H1 (cell line): ENCODE results near the gene ACOD1. TPM values are rescaled to one million over a fixed set of nuclear protein-coding genes. Genes with fewer than 3 reads are reported as not detected.

Experiments used
- CTCF ChIA-PET: fragments of 300-600 bp; sonication (Branson Sonifier 250); formaldehyde crosslinking; loops from one replicate; lab custom pipeline; 2021; ENCODE audit not compliant: partially characterized antibody; lab: Charles Lee
- POLR2A ChIA-PET: fragments of 300-600 bp; sonication (Branson Sonifier 250); formaldehyde crosslinking; loops from one replicate; lab custom pipeline; 2021; ENCODE audit warnings: inconsistent platforms; ENCODE audit not compliant: partially characterized antibody; lab: Charles Lee
- DNase-seq, 2 experiments: peaks; one replicate each; pipeline versions ENCODE4 v3.0.0 to v3.0.0-alpha.2; 2010 to 2022; ENCODE audit warnings: low spot score in 2 of 2, low read depth in 1 of 2, mixed read lengths in 1 of 2
- FAIRE-seq: peaks from 2 replicates; lab custom pipeline; 2011; peaks lifted over from hg19 to GRCh38; lab: Jason Lieb, UNC
- H2AFZ ChIP-seq: 2 replicates; pipeline ENCODE4 v1.8.1; 2012; ENCODE audit warnings: low read length, inconsistent platforms
- H2AK5ac ChIP-seq: 2 replicates; pipeline ENCODE4 v1.6.1; 2013; ENCODE audit warnings: low read depth, low read length
- H2BK120ac ChIP-seq: replicated peaks from 2 replicates; pipeline ENCODE3; 2013; ENCODE audit warnings: low read depth, low read length, inconsistent platforms
- H2BK12ac ChIP-seq: 2 replicates; pipeline ENCODE4 v1.6.1; 2013; ENCODE audit warnings: low read depth, low read length
- H2BK15ac ChIP-seq: 2 replicates; pipeline ENCODE4 v1.6.1; 2013; ENCODE audit warnings: low read length
- H2BK20ac ChIP-seq: 2 replicates; pipeline ENCODE4 v1.6.1; 2013; ENCODE audit warnings: low read length
- H2BK5ac ChIP-seq: 2 replicates; pipeline ENCODE4 v1.6.1; 2013; ENCODE audit warnings: low read depth, low read length
- H3K14ac ChIP-seq: 2 replicates; pipeline ENCODE4 v1.6.1; 2013; ENCODE audit warnings: inconsistent platforms; ENCODE audit not compliant: insufficient read length
- H3K18ac ChIP-seq: 2 replicates; pipeline ENCODE4 v1.6.1; 2013; ENCODE audit warnings: low read length; ENCODE audit errors: extremely low read depth
- H3K23ac ChIP-seq: 2 replicates; pipeline ENCODE4 v1.6.1; 2013; ENCODE audit warnings: inconsistent platforms; ENCODE audit not compliant: insufficient read length
- H3K23me2 ChIP-seq: 2 replicates; pipeline ENCODE4 v1.6.1; 2013; ENCODE audit warnings: low read depth, low read length
- H3K27ac ChIP-seq: 2 replicates; pipeline ENCODE4 v1.6.1; 2011; ENCODE audit warnings: low read depth, low read length, inconsistent platforms
- H3K27me3 ChIP-seq, 4 experiments: replicated peaks in 1 of 4; 1 replicate in 1 of 4; 2 replicates in 3 of 4; pipeline versions ENCODE4 v1.6.1 to v1.8.1; 2011 to 2013; ENCODE audit warnings: low read length in 3 of 4, mild to moderate bottlenecking in 3 of 4, inconsistent platforms in 2 of 4, mixed read lengths in 2 of 4, moderate library complexity in 1 of 4; ENCODE audit not compliant: control insufficient read depth in 3 of 4, insufficient read depth in 3 of 4; ENCODE audit errors: extremely low read depth in 1 of 4
- H3K36me3 ChIP-seq, 4 experiments: 2 replicates each; pipeline versions ENCODE4 v1.6.1 to v1.8.1; 2011 to 2013; ENCODE audit warnings: mild to moderate bottlenecking in 4 of 4, low read length in 3 of 4, moderate library complexity in 2 of 4, control low read depth in 1 of 4, inconsistent platforms in 1 of 4; ENCODE audit not compliant: insufficient read depth in 4 of 4, control insufficient read depth in 2 of 4
- H3K4ac ChIP-seq: replicated peaks from 2 replicates; pipeline ENCODE3; 2013; ENCODE audit warnings: low read length, low read depth, mixed read lengths, inconsistent platforms; ENCODE audit not compliant: insufficient read length
- H3K4me1 ChIP-seq, 4 experiments: replicated peaks in 1 of 4; 1 replicate in 1 of 4; 2 replicates in 3 of 4; pipeline versions ENCODE4 v1.6.1 to v1.8.1; 2011 to 2013; ENCODE audit warnings: low read length in 3 of 4, inconsistent platforms in 2 of 4, mixed read lengths in 1 of 4; ENCODE audit not compliant: insufficient read depth in 4 of 4, control insufficient read depth in 3 of 4
- H3K4me2 ChIP-seq, 2 experiments: 2 replicates each; pipeline versions ENCODE4 v1.6.1 to v1.8.1; 2011 to 2013; ENCODE audit warnings: low read depth in 2 of 2, low read length in 2 of 2, control low read depth in 1 of 2, inconsistent platforms in 1 of 2, mild to moderate bottlenecking in 1 of 2; ENCODE audit not compliant: insufficient read depth in 1 of 2
- H3K4me3 ChIP-seq, 4 experiments: fragments of 200-600, 300-600 bp in 1 of 4; sonication (generic), shearing (Covaris generic), sonication (Bioruptor Twin) in 1 of 4; 2 replicates each; pipeline versions ENCODE4 v1.5.1 to v1.8.1; 2011 to 2016; ENCODE audit warnings: low read length in 4 of 4, low read depth in 3 of 4, control low read depth in 2 of 4, inconsistent platforms in 2 of 4, mild to moderate bottlenecking in 2 of 4, mixed read lengths in 1 of 4, moderate library complexity in 1 of 4; ENCODE audit not compliant: insufficient read depth in 2 of 4; ENCODE audit errors: extremely low read depth in 1 of 4
- H3K56ac ChIP-seq: replicated peaks from 2 replicates; pipeline ENCODE3; 2013; ENCODE audit warnings: low read depth, mild to moderate bottlenecking, mixed read lengths, low read length, inconsistent platforms; ENCODE audit not compliant: insufficient read length
- H3K79me1 ChIP-seq: 2 replicates; pipeline ENCODE4 v1.6.1; 2013; ENCODE audit warnings: low read depth, low read length, control low read depth
- H3K79me2 ChIP-seq, 2 experiments: 2 replicates each; pipeline versions ENCODE4 v1.6.1 to v1.8.1; 2012 to 2013; ENCODE audit warnings: low read length in 2 of 2, mild to moderate bottlenecking in 2 of 2, inconsistent platforms in 1 of 2; ENCODE audit not compliant: insufficient read depth in 2 of 2, control insufficient read depth in 1 of 2
- H3K9ac ChIP-seq, 4 experiments: replicated peaks in 1 of 4; 1 replicate in 1 of 4; 2 replicates in 3 of 4; pipeline versions ENCODE4 v1.6.1 to v1.8.1; 2011 to 2013; ENCODE audit warnings: low read depth in 3 of 4, low read length in 3 of 4, control low read depth in 2 of 4, mild to moderate bottlenecking in 2 of 4, moderate library complexity in 2 of 4, inconsistent platforms in 1 of 4; ENCODE audit errors: extremely low read depth in 1 of 4
- H3K9me3 ChIP-seq, 2 experiments: 2 replicates each; pipeline versions ENCODE4 v1.6.1 to v1.8.1; 2012 to 2013; ENCODE audit warnings: mild to moderate bottlenecking in 2 of 2, moderate library complexity in 2 of 2, control low read depth in 1 of 2, inconsistent platforms in 1 of 2, low read depth in 1 of 2, low read length in 1 of 2, mixed read lengths in 1 of 2; ENCODE audit not compliant: insufficient read depth in 2 of 2
- H4K20me1 ChIP-seq, 2 experiments: replicated peaks in 1 of 2; 2 replicates each; pipeline versions ENCODE3 to v1.8.1; 2011 to 2013; ENCODE audit warnings: inconsistent platforms in 2 of 2, low read length in 2 of 2, mild to moderate bottlenecking in 1 of 2; ENCODE audit not compliant: insufficient read depth in 2 of 2, control insufficient read depth in 1 of 2
- H4K5ac ChIP-seq: 2 replicates; pipeline ENCODE4 v1.6.1; 2013; ENCODE audit warnings: low read length, low read depth, mixed read lengths, inconsistent platforms; ENCODE audit not compliant: insufficient read length
- H4K8ac ChIP-seq: 2 replicates; pipeline ENCODE4 v1.8.0; 2013; ENCODE audit warnings: mild to moderate bottlenecking, moderate library complexity, low read length, inconsistent platforms; ENCODE audit not compliant: insufficient read depth; ENCODE audit errors: extremely low read depth
- H4K91ac ChIP-seq: replicated peaks from 2 replicates; pipeline ENCODE3; 2013; ENCODE audit warnings: low read length, mixed read lengths, inconsistent platforms; ENCODE audit not compliant: insufficient read length
- CHD1 ChIP-seq: IDR thresholded peaks from 2 replicates; pipeline ENCODE4 v1.6.1; 2012; ENCODE audit warnings: low read depth, low read length, improper control_type of control experiment
- E2F6 ChIP-seq: IDR thresholded peaks from 2 replicates; pipeline ENCODE4 v1.6.1; 2012; ENCODE audit warnings: inconsistent platforms
- EGR1 ChIP-seq: IDR thresholded peaks from 2 replicates; pipeline ENCODE4 v1.6.1; 2011; ENCODE audit warnings: low read depth, low read length, borderline replicate concordance
- HDAC2 ChIP-seq, 2 experiments: fragments of 300-600 bp in 1 of 2; sonication (generic) in 1 of 2; IDR thresholded peaks; 2 replicates each; pipeline ENCODE4 v1.6.1; 2011 to 2012; ENCODE audit warnings: low read depth in 2 of 2, low read length in 2 of 2, mild to moderate bottlenecking in 2 of 2, moderate library complexity in 2 of 2, borderline replicate concordance in 1 of 2, inconsistent platforms in 1 of 2
- HDAC6 ChIP-seq: IDR thresholded peaks from one replicate; pipeline ENCODE4 v1.7.1; 2012; ENCODE audit warnings: low read depth, mild to moderate bottlenecking, inconsistent platforms, low read length, moderate library complexity
- KDM5A ChIP-seq: fragments of 200-600 bp; IDR thresholded peaks from 2 replicates; pipeline ENCODE4 v1.7.1; 2012; ENCODE audit warnings: mild to moderate bottlenecking, low read length, inconsistent platforms, mixed read lengths
- NRF1 ChIP-seq: IDR thresholded peaks from 2 replicates; pipeline ENCODE4 v1.6.1; 2011; ENCODE audit warnings: mild to moderate bottlenecking, low read depth, low read length, improper control_type of control experiment
- POU5F1 ChIP-seq: IDR thresholded peaks from 2 replicates; pipeline ENCODE4 v1.6.1; 2011; ENCODE audit warnings: low read depth, mild to moderate bottlenecking, low read length, moderate library complexity
- RFX5 ChIP-seq: IDR thresholded peaks from 2 replicates; pipeline ENCODE4 v1.6.1; 2011; ENCODE audit warnings: low read depth, low read length, improper control_type of control experiment, borderline replicate concordance
- TAF7 ChIP-seq: optimal IDR thresholded peaks from 2 replicates; pipeline ENCODE3; 2011; ENCODE audit warnings: low read depth, mild to moderate bottlenecking, inconsistent platforms, low read length, moderate library complexity, borderline replicate concordance
- ZNF274 ChIP-seq: IDR thresholded peaks from 2 replicates; pipeline ENCODE4 v1.7.0; 2012; ENCODE audit warnings: low read length, borderline replicate concordance; ENCODE audit errors: extremely low read depth
- WGBS, 2 experiments: shearing (Covaris generic) in 1 of 2; methylation state at CpG; one replicate each; pipeline versions ENCODE4 v1.1.6 to v1.1.7; 2013 to 2015; ENCODE audit warnings: low lambda C conversion rate in 2 of 2, mixed read lengths in 2 of 2, inconsistent platforms in 1 of 2, low coverage in 1 of 2, missing lambda C conversion rate in 1 of 2; ENCODE audit not compliant: insufficient replicate concordance in 2 of 2, insufficient coverage in 1 of 2, insufficient read length in 1 of 2; ENCODE audit errors: extremely low coverage in 1 of 2, missing lambda C conversion rate in 1 of 2; 5-methylcytosine and 5-hydroxymethylcytosine counted together
- polyA plus RNA-seq, 7 experiments: library from polyadenylated mRNA; depleted of rRNA in 3 of 7; stranded (reverse) in 5 of 7; unstranded in 2 of 7; fragments of >200 nt in 5 of 7; fragments of 200-250 nt in 2 of 7; gene quantifications; 1 replicate in 5 of 7; 2 replicates in 1 of 7; 4 replicates in 1 of 7; pipeline versions ENCODE4 v1.2.1 to v1.2.3, GENCODE V29; 2011 to 2013; ENCODE audit warnings: missing spikeins in 2 of 7, mixed read lengths in 2 of 7
- total RNA-seq: library from RNA; stranded (reverse); fragmentation: NEBNext Ultra II Directional; extraction: Animal tissue kit (Norgen Biotek cat#: 25700); gene quantifications from 2 replicates; pipeline ENCODE4 v1.2.1, GENCODE V29; 2021
- TF ChIP-seq, protein P1 (sequence below): IDR thresholded peaks from 2 replicates; pipeline ENCODE4 v1.6.1; 2011; ENCODE audit warnings: low read depth, mild to moderate bottlenecking, low read length; ENCODE audit not compliant: insufficient read depth
- TF ChIP-seq, protein P2 (sequence below): IDR thresholded peaks from 2 replicates; pipeline ENCODE4 v1.6.1; 2012; ENCODE audit warnings: inconsistent platforms

The ACOD1 gene
- total and polyA plus RNA-seq, 2 of the 8 experiments (the other 6 are each of a cell fraction or from before 2014, with no cell fraction given): not detected

DNA sequence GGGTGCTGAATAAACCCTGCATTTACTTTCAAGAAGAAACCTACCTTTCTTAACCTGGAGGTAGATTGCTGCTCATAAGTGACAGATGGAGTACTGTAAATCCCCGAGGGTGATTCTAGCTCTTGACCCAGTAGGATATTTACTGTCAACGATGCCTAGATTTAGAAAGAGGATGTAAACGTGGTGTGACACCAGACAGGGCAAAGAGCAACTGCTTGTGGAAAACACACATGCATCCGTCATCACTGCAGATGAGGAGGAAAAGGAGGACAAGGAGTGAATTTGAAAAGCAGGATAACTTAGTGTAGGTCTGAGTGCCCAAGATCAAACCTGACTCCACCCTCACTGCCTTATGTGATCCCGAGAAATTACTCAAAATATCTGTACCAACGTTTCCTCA lies 33.8 kb downstream of the ACOD1 start:
- no peak overlapping the region for H4K8ac ChIP-seq
- H2BK12ac ChIP-seq: no peak overlapping the region
- no peaks in the 10 kb centered on the region for H3K9me3 ChIP-seq
- H2AFZ ChIP-seq: no peak overlapping the region
- H3K27ac ChIP-seq: no peak overlapping the region
- no peaks in the 10 kb centered on the region for H3K79me2 ChIP-seq
- H3K23me2 ChIP-seq: no peaks in the 10 kb centered on the region
- H2BK120ac ChIP-seq: no peak overlapping the region
- ChIA-PET POLR2A (no interaction called here), CTCF (interaction anchor here (0.7 to 2.9 kb wide), 8 partner anchors 8 to 149 kb away, joined by 3 to 24 read pairs (median 5); no protein-coding TSS in a partner anchor)
- H3K27me3 ChIP-seq: no peaks in the 10 kb centered on the region
- H3K4me2 ChIP-seq: no peak overlapping the region
- H3K4me1 ChIP-seq: no peaks in the 10 kb centered on the region
- no peaks in the 10 kb centered on the region for H3K79me1 ChIP-seq
- no peak overlapping the region for H2AK5ac ChIP-seq
- FAIRE-seq (no peak), DNase-seq (no peak)
- no peak overlapping the region for H3K56ac ChIP-seq
- 92% methylated on average over 6 of the region's 6 CpGs; no CpG with 5 or more reads in 1 of the 2 experiments for WGBS, 2 experiments
- no peak overlapping the region for H3K23ac ChIP-seq
- H4K5ac ChIP-seq: no peak overlapping the region
- H4K91ac ChIP-seq: no peak overlapping the region
- no peak overlapping the region for H3K9ac ChIP-seq
- H3K14ac ChIP-seq: no peak overlapping the region
- no peak overlapping the region for H3K18ac ChIP-seq
- H2BK15ac ChIP-seq: no peak overlapping the region
- H4K20me1 ChIP-seq: no peaks in the 10 kb centered on the region
- H3K4ac ChIP-seq: no peak overlapping the region
- H3K4me3 ChIP-seq: no peak overlapping the region
- no peak overlapping the region for H2BK20ac ChIP-seq
- H3K36me3 ChIP-seq: no peaks in the 10 kb centered on the region
- H2BK5ac ChIP-seq: no peak overlapping the region
- TF ChIP-seq POU5F1 (no peak), CHD1 (no peak), HDAC2 (IDR thresholded peaks at IDR 0.05; ENCODE audit: borderline replicate concordance in 1 of 2, low read depth in 2 of 2, low read length in 2 of 2) (no peak), HDAC6 (no peak), RFX5 (no peak), EGR1 (no peak), ZNF274 (no peak), KDM5A (no peak), TAF7 (no peak), E2F6 (no peak), NRF1 (no peak)
- TF ChIP-seq, protein P1, sequence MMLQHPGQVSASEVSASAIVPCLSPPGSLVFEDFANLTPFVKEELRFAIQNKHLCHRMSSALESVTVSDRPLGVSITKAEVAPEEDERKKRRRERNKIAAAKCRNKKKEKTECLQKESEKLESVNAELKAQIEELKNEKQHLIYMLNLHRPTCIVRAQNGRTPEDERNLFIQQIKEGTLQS: no peak
- TF ChIP-seq, protein P2, sequence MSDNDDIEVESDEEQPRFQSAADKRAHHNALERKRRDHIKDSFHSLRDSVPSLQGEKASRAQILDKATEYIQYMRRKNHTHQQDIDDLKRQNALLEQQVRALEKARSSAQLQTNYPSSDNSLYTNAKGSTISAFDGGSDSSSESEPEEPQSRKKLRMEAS: no peak
